Stimulated activated CD4-positive, alpha-beta T cell treated with anti-CD3 and anti-CD28 coated beads, Interleukin-2, amount 100 ng/mL, for 4 hours (primary cell): ENCODE results near the gene GRWD1.

Source experiments
- DNase-seq: peaks from one replicate; pipeline ENCODE4 v3.0.0-alpha.2; 2020; ENCODE audit warnings: low read depth

The GRWD1 gene

GRCh38 chr19:48445606-48446481 is at the start of gene GRWD1:
Gene GRWD1 (plus strand): TSS chr19:48445983. CDS start chr19:48446006, 23 bp downstream.
- DNase-seq = peak; percentile 94

- DNase-seq = no peak
Observed at GRCh38 chr19:48396016-48396823, 49.6 kb upstream of the GRWD1 start.

DNA sequence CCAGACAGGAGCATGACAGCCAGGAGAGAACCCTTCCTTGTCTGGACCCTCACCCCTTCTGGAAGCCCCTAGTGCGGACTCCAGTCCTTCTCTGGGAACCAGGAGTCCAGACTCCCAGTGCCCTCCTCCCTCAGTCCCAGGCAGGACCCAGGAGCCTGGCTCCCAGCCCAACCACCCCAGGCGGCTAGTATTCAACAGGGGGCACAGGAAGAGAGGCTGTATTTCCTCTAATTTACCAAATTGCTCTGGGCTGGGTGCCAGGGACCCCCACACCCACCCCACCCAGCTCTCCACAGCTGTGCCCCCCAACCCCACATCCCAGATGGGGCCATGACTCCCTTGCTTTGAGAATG is 49.0 kb upstream of the GRWD1 start:
- no peak for DNase-seq

GRCh38 chr19:48397263-48398101 is 48.3 kb upstream of the GRWD1 start:
- DNase-seq = no peak

GRCh38 chr19:48398102-48398374 is 47.7 kb upstream of the GRWD1 start:
- no peak for DNase-seq

- DNase-seq = peak; percentile 75
Observed at GRCh38 chr19:48398375-48399235, 47.2 kb upstream of the GRWD1 start.

- no peak for DNase-seq
Observed at GRCh38 chr19:48400018-48400742, 45.6 kb upstream of the GRWD1 start.

DNA sequence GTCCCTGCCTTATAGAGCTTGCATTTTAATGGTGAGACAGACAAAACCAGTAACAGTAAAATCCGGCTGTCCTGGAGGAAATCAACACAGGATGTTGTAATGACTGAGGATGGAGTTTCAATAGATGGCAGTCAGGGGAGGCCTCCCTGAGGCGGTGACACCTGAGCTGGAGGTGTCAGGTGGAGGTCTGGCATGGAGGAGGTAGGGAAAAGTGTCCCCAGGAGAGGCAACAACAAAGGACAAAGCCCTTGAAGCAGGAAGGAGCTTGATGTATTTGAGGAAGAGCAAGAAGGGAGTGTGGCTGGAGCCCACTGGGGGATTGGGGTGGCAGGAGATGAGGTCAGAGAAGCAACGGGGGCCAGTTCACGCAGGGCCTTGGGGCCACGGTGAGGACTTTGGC is 44.5 kb upstream of the GRWD1 start:
- no peak for DNase-seq

GRCh38 chr19:48403606-48404005 is 42.2 kb upstream of the GRWD1 start:
- DNase-seq = peak; percentile 24

GRCh38 chr19:48405010-48405659 is 40.6 kb upstream of the GRWD1 start:
- DNase-seq = no peak

- DNase-seq = no peak
Observed at GRCh38 chr19:48405850-48406249, 39.9 kb upstream of the GRWD1 start.

DNA sequence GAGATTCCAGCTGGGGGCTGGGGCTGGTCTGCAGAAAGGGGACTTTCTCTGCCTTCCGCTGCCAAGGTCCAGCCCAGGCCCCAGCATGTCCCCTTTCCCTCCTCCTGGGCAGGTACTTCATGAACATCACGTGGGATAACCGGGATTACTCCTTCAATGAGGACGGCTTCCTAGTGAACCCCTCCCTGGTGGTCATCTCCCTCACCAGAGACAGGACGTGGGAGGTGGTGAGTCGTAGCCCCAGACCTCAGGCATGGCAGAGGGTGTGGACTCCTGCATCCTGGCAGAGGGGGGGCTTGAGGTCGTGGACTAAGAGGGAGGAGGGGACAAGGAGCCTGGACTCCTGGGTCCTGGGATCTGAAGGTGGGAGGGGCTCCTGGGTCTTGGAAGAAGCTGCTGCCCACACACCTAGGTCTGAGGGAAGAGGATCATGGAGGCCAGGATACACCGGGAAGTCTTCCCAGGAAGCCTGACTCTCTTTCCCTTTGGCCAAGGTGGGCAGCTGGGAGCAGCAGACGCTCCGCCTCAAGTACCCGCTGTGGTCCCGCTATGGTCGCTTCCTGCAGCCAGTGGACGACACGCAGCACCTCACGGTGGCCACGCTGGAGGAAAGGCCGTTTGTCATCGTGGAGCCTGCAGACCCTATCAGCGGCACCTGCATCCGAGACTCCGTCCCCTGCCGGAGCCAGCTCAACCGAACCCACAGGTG is 31.8 kb upstream of the GRWD1 start:
- DNase-seq = no peak

GRCh38 chr19:48415395-48415794 is 30.4 kb upstream of the GRWD1 start:
- peak; percentile 49 for DNase-seq

DNA sequence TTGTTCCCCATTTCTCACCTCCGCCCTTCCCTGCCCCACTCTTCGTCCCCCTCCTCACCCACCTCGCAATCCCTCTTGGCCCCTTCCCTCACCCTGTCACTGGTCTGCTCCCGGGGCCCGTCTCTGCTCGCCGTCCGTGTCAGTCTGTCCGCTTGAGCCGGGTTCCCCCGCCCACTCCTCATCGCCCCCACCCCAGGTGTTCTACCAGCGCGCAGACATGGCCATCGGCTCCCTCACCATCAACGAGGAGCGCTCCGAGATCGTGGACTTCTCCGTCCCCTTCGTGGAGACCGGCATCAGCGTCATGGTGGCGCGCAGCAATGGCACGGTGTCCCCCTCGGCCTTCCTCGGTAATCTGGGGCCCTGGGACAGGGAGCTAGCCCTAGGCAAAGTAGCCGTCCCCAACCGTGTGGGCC is 30.0 kb upstream of the GRWD1 start:
- no peak for DNase-seq

DNA sequence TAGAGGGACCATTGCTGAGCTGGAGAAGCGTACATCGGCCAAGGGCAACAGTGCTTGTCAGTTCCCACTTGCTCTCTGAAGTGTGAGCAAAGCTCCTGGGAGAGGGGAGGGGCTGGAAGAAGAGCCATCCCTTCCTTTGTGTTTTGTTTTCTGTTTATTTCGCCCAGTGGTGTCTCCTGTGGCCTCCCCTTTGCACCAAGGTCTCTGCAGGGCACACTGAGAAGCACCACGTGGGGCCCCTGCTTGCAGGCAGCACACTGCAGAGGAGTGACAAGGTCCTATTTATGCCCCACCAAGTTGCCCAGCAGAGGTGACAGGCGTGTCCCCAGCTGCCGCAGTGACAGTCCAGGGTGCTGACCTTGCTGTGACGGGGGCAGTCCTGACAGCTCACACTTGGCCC is 28.4 kb upstream of the GRWD1 start:
- no peak for DNase-seq

- no peak for DNase-seq
Observed at GRCh38 chr19:48418317-48419064, 27.3 kb upstream of the GRWD1 start.

GRCh38 chr19:48419158-48419920 is 26.4 kb upstream of the GRWD1 start:
- DNase-seq = peak; percentile 52

DNA sequence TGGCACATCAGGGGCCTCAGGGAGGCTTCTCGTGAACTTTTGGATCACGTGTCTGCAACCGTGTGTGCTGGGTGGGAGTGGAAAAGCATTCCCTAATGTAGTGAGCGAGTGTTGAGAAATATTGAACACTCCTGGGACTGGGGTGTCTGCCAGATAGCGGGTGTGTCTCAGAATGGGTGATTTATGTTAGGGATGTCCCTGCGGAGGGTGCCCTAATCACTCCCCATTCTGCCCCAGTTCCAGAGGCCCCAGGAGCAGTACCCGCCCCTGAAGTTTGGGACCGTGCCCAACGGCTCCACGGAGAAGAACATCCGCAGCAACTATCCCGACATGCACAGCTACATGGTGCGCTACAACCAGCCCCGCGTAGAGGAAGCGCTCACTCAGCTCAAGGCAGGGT is 24.2 kb upstream of the GRWD1 start:
- DNase-seq = no peak
